Tibial artery (tissue), 4 donors: ENCODE results near the gene KIAA0825.

Source experiments
- DNase-seq, 2 donors: peaks; one replicate each; pipeline ENCODE4 v3.0.0-alpha.2; 2019
- H3K27ac ChIP-seq, 2 donors: fragments of 200-600 bp; sonication (generic) in 1 of 2; 1 replicate in 1 of 2; 2 replicates in 1 of 2; pipeline ENCODE4 v1.5.1; 2018 to 2019; ENCODE audit warnings: mild to moderate bottlenecking in 1 of 2
- H3K27me3 ChIP-seq, 2 donors: fragments of 200-600 bp; sonication (generic) in 1 of 2; one replicate each; pipeline versions ENCODE4 v1.5.1 to v1.6.0; 2016 to 2019
- H3K36me3 ChIP-seq, 3 donors: fragments of 200-600 bp; sonication (generic) in 2 of 3; one replicate each; pipeline ENCODE4 v1.5.1; 2016 to 2019; ENCODE audit warnings: mild to moderate bottlenecking in 2 of 3
- H3K4me1 ChIP-seq, 4 donors: fragments of 200-600 bp; sonication (generic) in 2 of 4; 1 replicate in 3 of 4; 2 replicates in 1 of 4; pipeline ENCODE4 v1.5.1; 2016 to 2019
- H3K4me3 ChIP-seq, 2 donors: fragments of 200-600 bp; sonication (generic) in 1 of 2; 1 replicate in 1 of 2; 2 replicates in 1 of 2; pipeline ENCODE4 v1.5.1; 2018 to 2019; ENCODE audit warnings: mild to moderate bottlenecking in 2 of 2
- H3K9me3 ChIP-seq, 3 donors: fragments of 200-600 bp; sonication (generic) in 1 of 3; one replicate each; pipeline ENCODE4 v1.5.1; 2016 to 2019
- intact Hi-C: fragments of 100-400 bp; cut with DNase I; formaldehyde crosslinking; loops from one replicate; pipeline ENCODE4 v1.15.0; 2023; ENCODE audit warnings: low total_unique reads
- TF ChIP-seq, protein P1 (sequence below), 2 experiments: fragments of 200-600 bp in 1 of 2; fragments of 450-650 bp in 1 of 2; IDR thresholded peaks; one replicate each; pipeline ENCODE4 v1.5.1; 2017 to 2019; ENCODE audit warnings: antibody characterized with exemption in 2 of 2, mild to moderate bottlenecking in 1 of 2, moderate library complexity in 1 of 2

KIAA0825 gene

GRCh38 chr5:94378062-94378461, 240.3 kb downstream of the KIAA0825 start:
- intact Hi-C loops: no loop called here
- no peaks in the 10 kb centered on the region for H3K27me3 ChIP-seq
- no peak overlapping the region for H3K4me3 ChIP-seq

GRCh38 chr5:94376672-94377345, 241.6 kb downstream of the KIAA0825 start:
- DNase-seq: no peak
- Histone ChIP-seq H3K27me3 (no peaks in the 10 kb centered on the region), H3K4me1 (no peaks in the 10 kb centered on the region)

More at GRCh38 chr5:94378062-94378461, 240.3 kb downstream of the KIAA0825 start:
- Histone ChIP-seq H3K4me1 (no peaks in the 10 kb centered on the region), H3K27ac (no peak overlapping the region), H3K9me3 (no peaks in the 10 kb centered on the region), H3K36me3 (no peaks in the 10 kb centered on the region)
- TF ChIP-seq, protein P1, sequence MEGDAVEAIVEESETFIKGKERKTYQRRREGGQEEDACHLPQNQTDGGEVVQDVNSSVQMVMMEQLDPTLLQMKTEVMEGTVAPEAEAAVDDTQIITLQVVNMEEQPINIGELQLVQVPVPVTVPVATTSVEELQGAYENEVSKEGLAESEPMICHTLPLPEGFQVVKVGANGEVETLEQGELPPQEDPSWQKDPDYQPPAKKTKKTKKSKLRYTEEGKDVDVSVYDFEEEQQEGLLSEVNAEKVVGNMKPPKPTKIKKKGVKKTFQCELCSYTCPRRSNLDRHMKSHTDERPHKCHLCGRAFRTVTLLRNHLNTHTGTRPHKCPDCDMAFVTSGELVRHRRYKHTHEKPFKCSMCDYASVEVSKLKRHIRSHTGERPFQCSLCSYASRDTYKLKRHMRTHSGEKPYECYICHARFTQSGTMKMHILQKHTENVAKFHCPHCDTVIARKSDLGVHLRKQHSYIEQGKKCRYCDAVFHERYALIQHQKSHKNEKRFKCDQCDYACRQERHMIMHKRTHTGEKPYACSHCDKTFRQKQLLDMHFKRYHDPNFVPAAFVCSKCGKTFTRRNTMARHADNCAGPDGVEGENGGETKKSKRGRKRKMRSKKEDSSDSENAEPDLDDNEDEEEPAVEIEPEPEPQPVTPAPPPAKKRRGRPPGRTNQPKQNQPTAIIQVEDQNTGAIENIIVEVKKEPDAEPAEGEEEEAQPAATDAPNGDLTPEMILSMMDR (IDR thresholded peaks at IDR 0.05): no peak
- no peak for DNase-seq

GRCh38 chr5:94375801-94376200, 242.6 kb downstream of the KIAA0825 start:
- H3K4me1 ChIP-seq: no peaks in the 10 kb centered on the region
- H3K4me3 ChIP-seq: no peak overlapping the region
- TF ChIP-seq, protein P1 (IDR thresholded peaks at IDR 0.05): no peak
- no peak for DNase-seq
- H3K27ac ChIP-seq: no peak overlapping the region
- no peaks in the 10 kb centered on the region for H3K36me3 ChIP-seq
- intact Hi-C loops: no loop called here
- H3K9me3 ChIP-seq: no peaks in the 10 kb centered on the region
- H3K27me3 ChIP-seq: no peaks in the 10 kb centered on the region

More at GRCh38 chr5:94376672-94377345, 241.6 kb downstream of the KIAA0825 start:
- no peaks in the 10 kb centered on the region for H3K9me3 ChIP-seq
- intact Hi-C loops: no loop called here
- H3K36me3 ChIP-seq: no peaks in the 10 kb centered on the region
- no peak overlapping the region for H3K27ac ChIP-seq
- TF ChIP-seq, protein P1 (IDR thresholded peaks at IDR 0.05): no peak
- no peak overlapping the region for H3K4me3 ChIP-seq

GRCh38 chr5:94374336-94374735, 244.1 kb downstream of the KIAA0825 start:
- TF ChIP-seq, protein P1 (IDR thresholded peaks at IDR 0.05): no peak
- intact Hi-C loops: no loop called here
- H3K4me1 ChIP-seq: no peaks in the 10 kb centered on the region
- H3K9me3 ChIP-seq: no peaks in the 10 kb centered on the region
- no peak overlapping the region for H3K4me3 ChIP-seq
- no peak overlapping the region for H3K27ac ChIP-seq
- H3K27me3 ChIP-seq: no peaks in the 10 kb centered on the region
- DNase-seq: no peak
- H3K36me3 ChIP-seq: no peaks in the 10 kb centered on the region

DNA sequence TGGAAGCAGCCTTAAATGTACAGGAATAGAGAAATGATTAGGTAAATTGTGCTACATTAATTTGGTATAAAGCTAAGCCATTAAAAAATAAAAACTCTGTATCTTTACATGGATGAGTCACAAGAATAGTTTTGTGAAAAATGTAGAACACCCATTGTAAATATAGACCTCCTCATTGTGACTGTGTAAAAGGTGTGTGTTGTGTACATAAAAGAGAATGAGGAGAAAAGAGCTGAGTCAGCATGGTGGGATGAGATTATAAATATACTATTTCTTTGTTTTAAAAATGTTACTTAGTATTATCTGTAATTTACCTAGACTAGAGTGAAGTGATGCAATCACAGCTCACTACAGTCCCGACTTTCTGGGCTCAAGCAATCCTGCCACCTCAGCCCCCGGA, 250.5 kb downstream of the KIAA0825 start:
- TF ChIP-seq, protein P1 (IDR thresholded peaks at IDR 0.05): no peak
- DNase-seq: no peak
- intact Hi-C loops: no loop called here

More for the DNA sequence above, 250.5 kb downstream of the KIAA0825 start:
- H3K27me3 ChIP-seq: no peaks in the 10 kb centered on the region
- H3K27ac ChIP-seq: no peak overlapping the region
- no peak overlapping the region for H3K4me3 ChIP-seq
- H3K36me3 ChIP-seq: no peaks in the 10 kb centered on the region
- no peaks in the 10 kb centered on the region for H3K9me3 ChIP-seq
- H3K4me1 ChIP-seq: no peaks in the 10 kb centered on the region
